Esophagus squamous epithelium (tissue), 4 donors: ENCODE data around the gene NME2.

Source experiments
- CTCF ChIP-seq, 6 experiments: fragments of 450-650 bp in 4 of 6; fragments of 200-600 bp in 2 of 6; sonication (generic) in 2 of 6; IDR thresholded peaks; one replicate each; pipeline ENCODE4 v1.5.1; 2016 to 2019; ENCODE audit warnings: antibody characterized with exemption in 6 of 6, mild to moderate bottlenecking in 4 of 6, moderate library complexity in 4 of 6
- POLR2A ChIP-seq, 4 donors: fragments of 450-650 bp; IDR thresholded peaks; one replicate each; pipeline ENCODE4 v1.6.1; 2017; ENCODE audit warnings: antibody characterized with exemption in 4 of 4, mild to moderate bottlenecking in 4 of 4, moderate library complexity in 3 of 4

GRCh38 chr17:51144266-51145022 lies 21.8 kb upstream of the NME2 start:
- no peak for TF ChIP-seq POLR2A (IDR thresholded peaks at IDR 0.05)
- TF ChIP-seq CTCF (IDR thresholded peaks at IDR 0.05) = no peak
